ENCODE results near the gene MBD5. TPM values are rescaled to one million over a fixed set of nuclear protein-coding genes. Genes with fewer than 3 reads are reported as not detected.

MBD5 gene
- total RNA-seq, 1 experiment from 2014 or later, result 33.7 TPM

DNA sequence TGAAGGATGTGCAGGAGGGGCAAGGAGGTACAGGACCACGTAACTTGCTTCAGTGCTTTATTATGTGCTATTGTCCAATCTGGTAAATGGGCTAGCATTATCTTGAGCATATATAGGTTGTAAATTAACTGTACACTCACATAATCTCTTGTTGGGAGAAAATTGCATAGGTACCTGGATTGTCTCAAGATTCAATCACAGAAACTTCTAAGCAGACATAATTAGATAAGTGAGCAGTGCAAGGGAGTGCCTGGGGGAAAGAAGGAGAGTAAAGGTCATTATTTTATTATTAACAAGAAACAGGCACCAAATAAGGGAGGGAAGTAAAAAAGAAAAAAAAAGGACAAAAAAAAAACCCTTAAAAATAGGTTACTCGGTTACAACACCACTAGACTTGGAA, 186.2 kb downstream of the MBD5 start (continued):
- TF ChIP-seq ELF4 (CRISPR knock-in tag; IDR thresholded peaks at IDR 0.05; ENCODE audit: low read depth), result no peak

- Mint-ChIP-seq H3K36me3 (no peaks in the 10 kb centered on the region), H3K27ac (no peak overlapping the region), H3K4me3 (no peak overlapping the region), H3K27me3 (ENCODE audit: low read depth) (no peaks in the 10 kb centered on the region), H3K4me1 (no peaks in the 10 kb centered on the region), H3K9me3 (no peaks in the 10 kb centered on the region)
- DNase-seq (ENCODE audit: low spot score) (peak; percentile 31), ATAC-seq (peak; percentile 94)
- no peak for TF ChIP-seq ZNF138 (CRISPR knock-in tag; conservative IDR thresholded peaks at IDR 0.05)
- peak; percentile 34; the same call in 1 of the 2 replicates for TF ChIP-seq USF2 (CRISPR knock-in tag; IDR thresholded peaks at IDR 0.05)
- TF ChIP-seq ZNF425 (CRISPR knock-in tag; conservative IDR thresholded peaks at IDR 0.05), result no peak
- TF ChIP-seq, protein P1, sequence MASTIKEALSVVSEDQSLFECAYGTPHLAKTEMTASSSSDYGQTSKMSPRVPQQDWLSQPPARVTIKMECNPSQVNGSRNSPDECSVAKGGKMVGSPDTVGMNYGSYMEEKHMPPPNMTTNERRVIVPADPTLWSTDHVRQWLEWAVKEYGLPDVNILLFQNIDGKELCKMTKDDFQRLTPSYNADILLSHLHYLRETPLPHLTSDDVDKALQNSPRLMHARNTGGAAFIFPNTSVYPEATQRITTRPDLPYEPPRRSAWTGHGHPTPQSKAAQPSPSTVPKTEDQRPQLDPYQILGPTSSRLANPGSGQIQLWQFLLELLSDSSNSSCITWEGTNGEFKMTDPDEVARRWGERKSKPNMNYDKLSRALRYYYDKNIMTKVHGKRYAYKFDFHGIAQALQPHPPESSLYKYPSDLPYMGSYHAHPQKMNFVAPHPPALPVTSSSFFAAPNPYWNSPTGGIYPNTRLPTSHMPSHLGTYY (CRISPR knock-in tag; IDR thresholded peaks at IDR 0.05), result no peak
- TF ChIP-seq ZNF121 (CRISPR knock-in tag; IDR thresholded peaks at IDR 0.05), result no peak
- no peak for TF ChIP-seq ESRRA (CRISPR knock-in tag; IDR thresholded peaks at IDR 0.05; ENCODE audit: borderline replicate concordance)
- no peak for TF ChIP-seq ZNF416 (CRISPR knock-in tag; IDR thresholded peaks at IDR 0.05)
- ChIA-PET CTCF (interaction anchor here (0.7 kb wide), 1 partner anchor 300 kb away, joined by 3 read pairs; no protein-coding TSS in a partner anchor), POLR2A (interaction anchor here (0.6 kb wide), 1 partner anchor 261 kb away, joined by 4 read pairs; no protein-coding TSS in a partner anchor)
Measured at GRCh38 chr2:148209603-148210002, 188.7 kb downstream of the MBD5 start.

DNA sequence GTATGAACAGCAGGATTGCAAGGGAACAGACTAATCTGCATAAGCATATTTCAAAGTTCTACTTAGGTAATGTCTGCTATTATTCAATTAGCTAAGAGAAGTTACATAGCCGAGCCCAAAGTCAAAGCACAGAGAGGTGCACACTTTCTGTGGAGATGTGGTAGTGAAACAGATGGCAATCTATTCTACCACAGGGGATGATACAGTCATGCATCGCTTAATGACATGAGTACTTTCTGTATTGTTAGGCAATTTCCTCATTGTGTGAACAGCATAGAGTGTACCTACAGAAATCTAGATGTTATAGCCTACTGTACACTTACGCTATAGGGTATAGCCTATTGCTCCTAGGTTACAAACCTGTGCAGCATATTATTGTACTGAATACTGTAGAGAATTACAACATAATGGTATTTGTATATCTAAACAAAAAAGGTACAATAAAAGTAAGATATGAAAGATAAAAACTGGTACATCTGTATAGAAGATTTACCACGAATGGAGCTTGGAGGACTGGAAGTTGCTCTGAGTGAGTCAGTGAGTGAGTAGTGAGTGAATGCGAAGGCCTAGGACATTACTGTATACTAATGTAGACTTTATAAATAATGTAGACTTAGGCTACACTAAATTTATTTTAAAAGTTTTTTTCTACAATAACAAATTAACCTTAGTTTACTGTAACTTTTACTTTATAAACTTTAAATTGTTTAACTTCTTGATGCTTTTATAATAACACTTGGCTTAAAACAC, 197.6 kb downstream of the MBD5 start:
- no peaks in the 10 kb centered on the region for H3K4me1 Mint-ChIP-seq
- H3K36me3 Mint-ChIP-seq, result peaks cover 24% of the 10 kb centered on the region
- ATAC-seq, result no peak
- no peak overlapping the region for H3K4me3 Mint-ChIP-seq
- no peaks in the 10 kb centered on the region for H3K27me3 Mint-ChIP-seq (ENCODE audit: low read depth)
- ChIA-PET CTCF (interaction anchor here (1.3 kb wide), 1 partner anchor 291 kb away, joined by 4 read pairs; no protein-coding TSS in a partner anchor), POLR2A (no interaction called here)
- no peak for DNase-seq (ENCODE audit: low spot score)
- TF ChIP-seq MYBL2 (CRISPR knock-in tag; IDR thresholded peaks at IDR 0.05) (no peak), ZBTB21 (CRISPR knock-in tag; IDR thresholded peaks at IDR 0.05; ENCODE audit: borderline replicate concordance) (no peak)
- TF ChIP-seq, protein P2, sequence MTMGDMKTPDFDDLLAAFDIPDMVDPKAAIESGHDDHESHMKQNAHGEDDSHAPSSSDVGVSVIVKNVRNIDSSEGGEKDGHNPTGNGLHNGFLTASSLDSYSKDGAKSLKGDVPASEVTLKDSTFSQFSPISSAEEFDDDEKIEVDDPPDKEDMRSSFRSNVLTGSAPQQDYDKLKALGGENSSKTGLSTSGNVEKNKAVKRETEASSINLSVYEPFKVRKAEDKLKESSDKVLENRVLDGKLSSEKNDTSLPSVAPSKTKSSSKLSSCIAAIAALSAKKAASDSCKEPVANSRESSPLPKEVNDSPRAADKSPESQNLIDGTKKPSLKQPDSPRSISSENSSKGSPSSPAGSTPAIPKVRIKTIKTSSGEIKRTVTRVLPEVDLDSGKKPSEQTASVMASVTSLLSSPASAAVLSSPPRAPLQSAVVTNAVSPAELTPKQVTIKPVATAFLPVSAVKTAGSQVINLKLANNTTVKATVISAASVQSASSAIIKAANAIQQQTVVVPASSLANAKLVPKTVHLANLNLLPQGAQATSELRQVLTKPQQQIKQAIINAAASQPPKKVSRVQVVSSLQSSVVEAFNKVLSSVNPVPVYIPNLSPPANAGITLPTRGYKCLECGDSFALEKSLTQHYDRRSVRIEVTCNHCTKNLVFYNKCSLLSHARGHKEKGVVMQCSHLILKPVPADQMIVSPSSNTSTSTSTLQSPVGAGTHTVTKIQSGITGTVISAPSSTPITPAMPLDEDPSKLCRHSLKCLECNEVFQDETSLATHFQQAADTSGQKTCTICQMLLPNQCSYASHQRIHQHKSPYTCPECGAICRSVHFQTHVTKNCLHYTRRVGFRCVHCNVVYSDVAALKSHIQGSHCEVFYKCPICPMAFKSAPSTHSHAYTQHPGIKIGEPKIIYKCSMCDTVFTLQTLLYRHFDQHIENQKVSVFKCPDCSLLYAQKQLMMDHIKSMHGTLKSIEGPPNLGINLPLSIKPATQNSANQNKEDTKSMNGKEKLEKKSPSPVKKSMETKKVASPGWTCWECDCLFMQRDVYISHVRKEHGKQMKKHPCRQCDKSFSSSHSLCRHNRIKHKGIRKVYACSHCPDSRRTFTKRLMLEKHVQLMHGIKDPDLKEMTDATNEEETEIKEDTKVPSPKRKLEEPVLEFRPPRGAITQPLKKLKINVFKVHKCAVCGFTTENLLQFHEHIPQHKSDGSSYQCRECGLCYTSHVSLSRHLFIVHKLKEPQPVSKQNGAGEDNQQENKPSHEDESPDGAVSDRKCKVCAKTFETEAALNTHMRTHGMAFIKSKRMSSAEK (CRISPR knock-in tag; IDR thresholded peaks at IDR 0.05; ENCODE audit: borderline replicate concordance), result no peak
- H3K9me3 Mint-ChIP-seq, result peaks cover 28% of the 10 kb centered on the region
- H3K27ac Mint-ChIP-seq, result no peak overlapping the region
